ENCODE data around the gene ESF1. TPM values are rescaled to one million over a fixed set of nuclear protein-coding genes. Genes with fewer than 3 reads are reported as not detected.

The ESF1 gene
- polyA plus RNA-seq, 2 of the 4 experiments (the other 2 are of a cell fraction), result 30.5 to 34.8 TPM

GRCh38 chr20:13824459-13824858, 39.7 kb upstream of the ESF1 start (continued):
- TF ChIP-seq CTCF (IDR thresholded peaks at IDR 0.05) (no peak), ZC3H11A (IDR thresholded peaks at IDR 0.05) (no peak), HOXB13 (CRISPR knock-in tag; IDR thresholded peaks at IDR 0.05; ENCODE audit: low read depth) (no peak), FOSB (CRISPR knock-in tag; IDR thresholded peaks at IDR 0.05) (no peak), EP300 (IDR thresholded peaks at IDR 0.05) (no peak), PHF8 (IDR thresholded peaks at IDR 0.05; ENCODE audit: borderline replicate concordance, low read depth) (no peak), POLR2A (IDR thresholded peaks at IDR 0.05; ENCODE audit: low read length) (no peak), BHLHE40 (IDR thresholded peaks at IDR 0.05; ENCODE audit: low read depth, low read length) (no peak), SMC3 (IDR thresholded peaks at IDR 0.05) (no peak), ZFP36 (IDR thresholded peaks at IDR 0.05; ENCODE audit: borderline replicate concordance, partially characterized antibody) (no peak)

GRCh38 chr20:13822459-13822858, 37.7 kb upstream of the ESF1 start:
- Histone ChIP-seq H3K4me1 (no peaks in the 10 kb centered on the region), H3K9me3 (peaks cover 4% of the 10 kb centered on the region; the same call in 1 of the 3 replicates), H3K4me2 (no peak overlapping the region), H3K27ac (no peak overlapping the region), H3K4me3 (no peak overlapping the region)
- ChIA-PET CTCF (interaction anchor here (1.4 kb wide), 1 partner anchor 16 kb away, joined by 4 read pairs; no protein-coding TSS in a partner anchor), POLR2A (no interaction called here)
- WGBS (ENCODE audit: missing lambda C conversion rate), result 69% methylated on average over 2 of the region's 2 CpGs
- ATAC-seq (peak in 1 of 2 experiments; percentile 14; a peak in 2 of 6 replicates), FAIRE-seq (no peak), DNase-seq (ENCODE audit: low read depth in 1 of 2, low spot score in 1 of 2) (no peak)
- TF ChIP-seq REST (IDR thresholded peaks at IDR 0.05) (no peak), CBX8 (IDR thresholded peaks at IDR 0.05) (no peak), ESRRA (IDR thresholded peaks at IDR 0.05; ENCODE audit: borderline replicate concordance, low read length) (no peak), CHD4 (IDR thresholded peaks at IDR 0.05; ENCODE audit: borderline replicate concordance) (no peak), RARB (CRISPR knock-in tag; IDR thresholded peaks at IDR 0.05) (no peak)

GRCh38 chr20:13821876-13822275, 37.2 kb upstream of the ESF1 start:
- no peak for FAIRE-seq

More at GRCh38 chr20:13821876-13822275, 37.2 kb upstream of the ESF1 start:
- Histone ChIP-seq H3K27ac (no peak overlapping the region), H3K9me3 (peaks cover 4% of the 10 kb centered on the region; the same call in 1 of the 3 replicates), H3K4me1 (0 out of 3 replicates have a peak, but pooled peaks cover under 1% of the 10 kb centered on the region), H3K4me2 (no peak overlapping the region), H3K4me3 (no peak overlapping the region)
- WGBS (ENCODE audit: missing lambda C conversion rate), result 85% methylated on average over 7 of the region's 7 CpGs
- TF ChIP-seq TP53 (CRISPR knock-in tag; IDR thresholded peaks at IDR 0.05), result 0 out of 2 replicates have a peak, but pooled peaks have one; percentile 9
- TF ChIP-seq RAD21 (conservative IDR thresholded peaks at IDR 0.05 in 1 of 2, IDR thresholded peaks at IDR 0.05 in 1 of 2), result no peak
- ChIA-PET POLR2A (no interaction called here), CTCF (interaction anchor here (0.7 to 1.4 kb wide), 2 partner anchors 17 to 233 kb away, joined by 3 to 4 read pairs; no protein-coding TSS in a partner anchor)
- ATAC-seq (no peak), DNase-seq (ENCODE audit: low read depth in 1 of 2, low spot score in 1 of 2) (no peak)

Data from A549 (cell line).